Measurements from ENCODE around the gene ATP11B.
"Not testable (repeated sequence)": the region's sequence is repeated elsewhere in the genome, so short reads cannot be mapped to it uniquely, and the experiment has no call there.

ATP11B gene

DNA sequence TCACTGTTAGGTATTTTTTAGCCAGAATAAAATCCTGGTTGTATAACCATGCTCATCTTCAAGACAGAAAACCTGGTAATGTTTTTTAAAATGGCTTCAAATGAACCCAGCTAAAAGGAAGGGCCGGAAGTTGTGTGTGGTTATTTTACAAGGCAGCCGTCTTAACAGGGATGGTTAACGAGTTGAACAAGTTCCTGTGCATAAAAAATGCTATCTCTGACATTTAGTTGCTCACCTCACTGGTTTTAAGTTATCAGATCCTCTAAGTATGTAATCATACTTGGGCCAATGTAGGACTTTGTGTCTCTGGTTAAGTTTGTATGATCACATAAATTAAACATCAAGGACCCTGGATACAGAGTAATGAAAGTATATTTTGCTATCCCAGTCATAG is 2.1 kb downstream of the ATP11B start:
- DNase-seq (ENCODE audit: low spot score) = no peak

DNA sequence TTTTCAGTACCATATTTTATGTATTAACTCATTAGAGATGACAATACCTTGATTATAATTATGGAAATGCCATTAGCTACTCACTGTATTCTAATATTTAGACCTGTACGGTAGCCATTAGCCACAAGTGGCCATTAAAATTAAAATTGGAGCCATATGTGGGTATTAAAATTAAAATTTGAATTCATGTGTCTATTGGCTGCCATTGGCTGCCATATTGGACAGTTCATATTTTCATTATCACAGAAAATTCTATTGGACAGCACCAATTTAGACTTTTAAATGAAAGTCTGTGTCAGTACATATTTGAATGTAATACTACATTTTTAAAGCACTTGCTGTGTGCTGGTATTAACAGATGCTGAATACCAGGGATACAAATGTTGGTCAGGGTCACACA is 3.0 kb downstream of the ATP11B start:
- DNase-seq (ENCODE audit: low spot score) = no peak

DNA sequence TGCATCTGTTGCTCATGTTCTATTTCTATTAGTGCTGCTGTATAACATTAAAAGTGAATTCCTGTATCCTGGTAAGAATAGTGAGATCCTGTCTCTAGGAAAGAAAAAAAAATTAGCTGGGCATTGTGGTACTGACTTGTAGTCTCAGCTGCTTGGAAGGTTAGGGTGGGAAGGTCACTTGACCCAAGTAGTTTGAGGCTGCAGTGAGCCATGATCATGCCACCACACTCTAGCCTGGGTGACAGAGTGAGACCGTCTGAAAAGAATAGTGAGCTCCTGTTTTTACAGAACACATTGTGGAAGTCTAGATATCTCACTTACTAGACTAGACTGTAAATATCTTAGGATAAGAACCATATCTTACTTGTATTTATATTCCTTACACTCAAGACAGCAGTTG is 4.6 kb downstream of the ATP11B start:
- DNase-seq (ENCODE audit: low spot score) = no peak

DNA sequence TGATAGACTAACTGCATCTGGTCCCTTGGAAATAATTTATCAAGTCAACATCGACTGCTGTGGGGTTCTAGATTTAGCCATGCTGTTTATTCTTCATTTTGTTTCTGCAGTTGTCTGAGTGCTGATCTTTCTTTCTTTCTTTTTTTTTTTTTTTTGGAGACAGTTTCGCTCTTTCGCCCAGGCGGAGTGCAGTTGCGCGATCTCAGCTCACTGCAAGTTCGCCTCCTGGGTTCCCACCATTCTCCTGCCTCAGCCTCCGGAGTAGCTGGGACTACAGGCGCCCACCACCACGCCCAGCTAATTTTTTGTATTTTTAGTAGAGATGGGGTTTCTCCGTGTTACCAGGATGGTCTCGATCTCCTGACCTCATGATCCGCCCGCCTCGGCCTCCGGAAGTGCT is 5.8 kb downstream of the ATP11B start:
- not testable (repeated sequence) for DNase-seq (ENCODE audit: low spot score)

DNA sequence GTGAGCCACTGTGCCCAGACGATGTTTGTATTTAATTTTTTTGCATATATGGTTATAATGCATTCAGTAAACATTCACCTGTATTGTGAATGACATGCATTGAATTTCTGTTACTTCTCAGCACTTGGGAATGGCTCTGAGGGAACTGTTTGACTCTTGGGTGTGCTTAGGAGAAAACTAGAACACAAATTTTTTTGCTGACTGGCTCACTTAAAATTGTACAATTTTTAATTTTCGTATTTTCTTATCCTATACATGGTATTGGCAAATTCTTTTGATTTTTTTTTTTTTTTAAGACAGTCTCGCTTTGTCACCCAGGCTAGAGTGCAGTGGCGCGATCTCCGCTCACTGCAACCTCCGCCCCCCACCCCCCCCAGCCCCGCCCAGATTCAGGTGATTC is 7.2 kb downstream of the ATP11B start:
- DNase-seq (ENCODE audit: low spot score) = no peak

DNA sequence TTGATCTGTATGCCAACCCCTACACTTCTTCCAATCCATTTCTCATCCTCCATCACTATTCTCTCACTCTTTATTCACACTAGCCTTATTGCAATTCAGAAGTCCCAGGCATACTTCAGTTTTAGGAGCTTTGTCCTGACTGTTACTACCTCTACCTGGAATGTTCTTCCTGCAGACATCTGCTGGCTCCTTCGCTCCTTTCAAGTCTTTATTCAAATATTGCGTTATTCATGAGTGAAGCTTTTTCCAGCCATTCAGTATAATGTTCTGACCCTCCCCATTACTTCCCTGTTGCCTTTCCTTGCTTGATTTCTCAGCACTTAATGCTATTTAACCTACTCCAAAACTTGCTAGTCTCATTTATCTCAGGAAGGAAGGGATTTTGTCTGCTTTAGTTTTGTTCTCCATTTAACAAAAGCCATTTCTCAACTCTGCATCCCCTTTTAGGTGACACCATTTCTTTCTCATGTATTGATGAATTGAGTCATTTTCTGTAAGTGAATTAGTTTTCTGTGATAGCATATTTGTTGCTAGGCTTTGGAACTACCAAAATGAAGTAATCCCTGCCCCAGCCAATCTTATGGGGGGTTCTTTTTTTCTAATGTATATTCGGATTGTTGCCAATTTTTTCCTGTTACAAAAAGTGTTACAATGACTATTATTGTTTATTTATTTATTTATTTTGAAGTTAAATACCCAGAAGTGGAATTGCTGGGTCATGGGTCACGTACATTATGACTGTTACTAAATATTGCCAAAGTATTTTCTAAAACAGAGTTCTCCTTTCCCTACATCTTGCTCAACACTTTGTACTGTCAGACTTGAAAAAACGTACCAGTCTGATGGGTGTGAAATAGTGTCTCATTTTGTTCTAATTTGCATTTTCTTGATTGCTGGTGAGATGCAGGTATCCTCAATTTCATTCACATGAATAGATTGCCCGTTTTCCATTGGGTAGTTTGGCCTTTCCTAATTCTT is 9.4 kb downstream of the ATP11B start:
- DNase-seq (ENCODE audit: low spot score) = no peak

DNA sequence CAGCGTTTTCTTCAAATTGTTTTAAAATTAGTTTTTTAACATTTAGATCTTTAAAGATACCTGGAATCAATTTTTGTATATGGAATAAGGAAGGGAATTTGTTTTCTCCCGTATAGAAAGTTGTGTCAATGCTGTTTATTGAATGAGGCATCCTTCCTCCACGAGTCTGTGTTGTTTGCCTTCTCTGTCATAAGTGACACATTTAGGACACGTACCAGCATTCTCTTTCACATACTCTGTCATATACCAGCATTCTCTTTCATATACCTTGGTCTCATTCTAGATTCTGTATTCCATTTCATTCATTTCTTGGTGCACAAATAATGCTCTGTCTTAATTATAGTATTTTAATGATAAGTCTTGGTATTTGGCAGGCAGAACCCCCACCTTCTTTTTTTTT is 10.3 kb downstream of the ATP11B start:
- no peak for DNase-seq (ENCODE audit: low spot score)

DNA sequence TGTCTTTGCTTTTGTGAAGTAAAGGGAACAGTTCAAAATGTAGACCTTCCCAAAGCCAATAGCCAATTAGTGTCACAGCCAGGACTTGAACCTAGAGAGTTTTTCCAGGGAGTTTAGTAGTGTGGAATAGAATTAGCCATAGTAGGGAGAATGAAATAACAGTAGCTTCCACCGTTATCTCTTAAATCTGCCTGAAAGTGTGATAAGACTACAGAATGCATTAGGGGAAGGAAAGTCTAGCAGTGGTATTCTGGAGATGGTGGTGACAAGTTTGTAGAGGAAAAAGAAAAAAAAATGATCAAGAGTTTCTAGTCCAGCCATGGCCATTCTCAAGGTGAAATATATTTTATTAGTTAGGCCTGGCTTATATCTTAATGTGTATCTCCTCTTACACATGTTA is 13.8 kb downstream of the ATP11B start:
- DNase-seq (ENCODE audit: low spot score) = no peak

DNA sequence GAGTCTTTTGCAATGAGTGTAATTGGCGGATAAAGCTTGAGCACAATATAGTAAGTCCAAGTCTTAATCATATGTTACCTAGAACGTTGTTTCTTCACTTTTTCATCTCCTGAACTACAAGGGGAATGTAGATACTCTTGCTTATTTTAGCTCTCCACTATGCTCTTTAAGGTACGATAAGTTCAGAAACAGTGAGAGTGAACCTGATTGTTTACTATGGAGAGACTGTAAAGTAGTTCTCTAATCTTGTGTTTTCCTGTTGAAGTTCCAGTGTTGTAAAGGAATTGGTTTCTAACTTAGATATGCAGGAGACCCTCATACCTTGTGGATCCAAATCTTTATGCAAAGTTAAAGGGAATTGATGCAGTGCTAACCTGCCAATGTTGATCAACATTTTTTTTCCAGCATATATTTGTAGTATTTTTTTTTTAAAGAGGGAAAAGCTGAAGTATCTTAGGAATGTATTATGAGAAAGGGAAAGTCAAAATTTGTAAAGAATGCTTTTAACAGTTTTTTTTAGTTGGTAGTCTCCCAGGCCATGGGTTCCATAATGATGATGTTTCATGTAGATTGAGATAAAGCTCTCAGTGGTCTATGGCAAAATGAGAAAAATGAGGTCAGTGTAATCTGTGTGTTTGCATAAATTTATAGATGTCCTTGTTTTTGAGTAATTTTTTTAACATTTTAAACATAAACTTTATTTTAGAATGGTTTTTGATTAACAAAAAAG is 14.9 kb downstream of the ATP11B start:
- DNase-seq (ENCODE audit: low spot score) = peak; percentile 42

DNA sequence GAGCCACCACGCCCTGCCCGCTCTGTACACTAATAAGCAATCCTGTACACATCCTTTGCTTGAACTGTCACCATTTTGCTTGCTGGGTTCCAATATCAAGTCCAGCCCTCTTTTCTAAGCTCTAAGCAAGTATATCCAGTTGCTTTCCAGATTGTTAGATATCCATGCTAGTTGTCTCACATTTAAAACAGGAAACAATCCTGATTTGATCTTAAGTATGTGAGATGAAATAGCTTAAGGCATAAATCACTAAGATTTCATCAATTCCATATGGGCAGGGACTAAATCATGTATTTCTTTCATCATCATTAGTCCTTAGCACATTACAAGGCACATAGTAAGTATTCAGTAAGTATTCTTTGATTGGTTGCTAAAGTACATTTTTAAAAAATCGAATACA is 16.2 kb downstream of the ATP11B start:
- no peak for DNase-seq (ENCODE audit: low spot score)

DNA sequence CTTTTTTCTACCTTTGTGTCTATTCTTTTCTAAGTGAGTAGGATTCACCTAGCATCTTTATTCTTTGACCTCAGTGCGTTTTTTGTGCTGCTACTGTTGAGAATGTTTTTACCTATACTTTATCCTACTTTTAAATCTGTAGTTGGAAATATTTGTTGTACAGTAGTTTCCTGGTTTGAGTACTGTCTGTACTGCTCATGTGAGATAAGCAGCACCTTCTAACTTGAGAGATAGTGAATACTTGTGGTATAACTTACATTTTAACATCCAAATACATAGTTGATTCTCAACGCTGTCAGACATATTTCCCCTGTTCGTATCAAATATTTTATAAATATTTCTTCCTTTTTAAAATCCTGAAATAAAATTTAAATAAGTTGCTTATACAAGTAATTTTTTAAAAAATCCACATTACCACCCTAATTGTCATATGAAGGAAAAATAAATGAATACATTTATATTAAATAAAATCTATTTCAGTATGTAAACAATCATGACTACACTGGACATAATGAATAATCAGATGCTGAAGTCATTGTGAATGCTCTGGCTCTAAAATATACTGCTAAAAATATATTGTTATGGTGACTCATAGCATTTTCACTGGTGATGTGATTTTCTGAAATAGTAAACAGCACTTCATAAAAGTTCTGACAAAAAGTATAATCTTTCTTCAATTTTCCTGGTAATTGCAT is 17.4 kb downstream of the ATP11B start:
- DNase-seq (ENCODE audit: low spot score) = no peak

DNA sequence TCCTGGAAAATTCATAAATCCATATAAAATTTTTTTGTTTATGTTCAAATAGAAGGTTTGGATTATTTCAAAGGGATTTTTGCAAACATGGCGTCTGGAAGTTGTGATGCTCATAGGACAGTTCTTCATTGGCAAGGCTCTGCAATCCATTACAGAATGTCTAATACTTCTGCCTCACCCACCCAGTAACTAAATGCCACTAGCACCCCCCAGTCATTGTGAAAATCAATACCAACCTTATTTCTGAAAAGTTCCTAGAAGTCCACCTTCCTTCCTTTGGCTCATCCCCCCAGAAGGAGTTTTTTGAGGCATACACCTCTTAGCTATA is 17.9 kb downstream of the ATP11B start:
- no peak for DNase-seq (ENCODE audit: low spot score)

DNA sequence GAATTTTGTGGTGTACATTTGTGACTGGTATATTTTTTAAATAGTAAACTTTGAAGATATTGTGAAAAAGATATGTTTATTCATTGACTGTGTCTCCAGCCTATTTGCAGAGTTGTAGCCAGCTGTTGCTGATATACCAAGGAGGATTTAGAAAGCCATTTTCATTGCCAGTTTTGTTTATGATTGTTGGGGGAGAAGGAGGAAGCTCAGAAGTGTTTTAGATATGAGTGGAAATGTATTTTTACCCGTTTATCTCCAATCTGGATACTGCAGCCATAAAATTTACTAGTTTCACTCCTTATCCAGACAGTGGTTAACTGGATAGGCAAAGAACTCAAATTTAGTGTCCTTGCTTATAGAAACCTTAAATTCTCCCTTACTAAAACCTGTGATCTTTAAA is 18.8 kb downstream of the ATP11B start:
- no peak for DNase-seq (ENCODE audit: low spot score)

DNA sequence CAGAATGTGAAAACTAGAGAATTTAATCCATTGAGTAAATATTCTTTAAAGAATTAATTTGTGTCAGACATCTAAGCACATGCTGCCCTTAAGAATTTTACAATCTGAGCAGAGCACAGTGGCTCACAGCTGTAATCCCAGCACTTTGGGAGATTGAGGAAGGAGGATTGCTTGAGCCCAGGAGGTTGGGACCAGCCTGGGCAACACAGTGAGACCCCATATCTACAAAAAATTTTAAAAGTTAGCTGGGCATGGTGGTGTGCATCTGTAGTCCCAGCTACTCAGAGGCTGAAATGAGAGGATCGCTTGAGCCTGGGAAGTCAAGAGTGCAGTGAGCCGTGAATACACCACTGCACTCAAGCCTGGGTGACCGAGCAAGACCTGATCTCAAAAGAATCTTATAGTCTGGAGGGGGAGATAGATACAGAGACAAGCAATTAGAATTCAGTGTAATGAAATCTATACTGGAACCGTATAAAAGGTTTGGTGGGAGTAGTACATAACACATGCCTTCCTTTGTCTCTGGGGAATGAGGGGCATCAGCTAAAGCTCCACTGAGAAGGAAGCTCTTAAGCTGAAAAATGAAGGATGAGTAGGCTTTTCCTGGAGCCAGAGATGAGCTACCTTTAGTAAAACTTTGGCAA is 21.2 kb downstream of the ATP11B start:
- no peak for DNase-seq (ENCODE audit: low spot score)

DNA sequence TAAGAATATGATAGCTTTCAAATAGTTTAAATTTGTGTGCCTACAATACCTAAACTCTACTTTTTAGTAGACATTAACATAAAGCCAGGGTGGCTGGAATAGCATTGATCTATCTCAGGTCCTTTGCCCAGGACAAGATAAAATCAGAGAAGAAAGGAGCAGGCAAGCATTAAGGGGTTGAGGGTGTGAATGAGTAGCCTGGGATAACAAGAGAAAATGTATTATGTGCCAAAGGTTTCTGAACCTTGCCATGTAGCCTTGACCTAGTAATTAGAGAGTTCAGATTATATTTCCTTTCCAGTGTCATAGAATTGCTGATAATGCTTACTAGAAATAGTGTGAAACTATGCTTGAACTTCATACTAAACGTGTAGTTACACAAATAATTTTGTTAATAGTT is 22.9 kb downstream of the ATP11B start:
- no peak for DNase-seq (ENCODE audit: low spot score)

DNA sequence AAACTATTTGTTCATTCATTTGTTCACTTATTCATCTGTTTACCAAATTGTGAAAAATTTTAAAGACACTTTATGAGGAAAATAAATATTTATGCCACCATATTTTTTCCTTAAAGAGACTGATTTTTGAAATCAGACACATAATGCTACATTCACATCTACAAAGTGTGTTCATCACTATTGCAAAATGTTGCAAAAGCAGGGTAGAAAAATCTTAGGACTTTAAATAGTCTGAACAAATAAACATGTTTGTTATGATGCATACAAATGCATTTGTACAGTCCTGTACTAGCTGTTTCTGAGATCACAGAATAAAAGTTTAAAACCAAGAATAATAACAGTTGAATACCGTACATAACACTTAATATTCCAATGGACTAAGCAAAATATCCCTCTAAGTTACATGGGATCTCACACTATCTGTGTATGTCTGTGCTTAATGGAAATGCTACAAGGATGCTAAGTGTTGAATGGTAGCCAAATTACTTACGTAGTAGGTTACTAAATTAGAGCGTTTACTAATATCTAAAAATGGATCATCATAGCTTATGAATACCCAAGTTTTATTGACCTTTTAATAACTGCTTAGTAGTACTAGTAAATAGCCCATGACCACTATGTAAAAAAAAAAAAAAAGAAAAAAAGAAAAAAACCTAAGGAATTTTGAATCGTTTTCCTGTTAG is 25.1 kb downstream of the ATP11B start:
- DNase-seq (ENCODE audit: low spot score) = no peak

DNA sequence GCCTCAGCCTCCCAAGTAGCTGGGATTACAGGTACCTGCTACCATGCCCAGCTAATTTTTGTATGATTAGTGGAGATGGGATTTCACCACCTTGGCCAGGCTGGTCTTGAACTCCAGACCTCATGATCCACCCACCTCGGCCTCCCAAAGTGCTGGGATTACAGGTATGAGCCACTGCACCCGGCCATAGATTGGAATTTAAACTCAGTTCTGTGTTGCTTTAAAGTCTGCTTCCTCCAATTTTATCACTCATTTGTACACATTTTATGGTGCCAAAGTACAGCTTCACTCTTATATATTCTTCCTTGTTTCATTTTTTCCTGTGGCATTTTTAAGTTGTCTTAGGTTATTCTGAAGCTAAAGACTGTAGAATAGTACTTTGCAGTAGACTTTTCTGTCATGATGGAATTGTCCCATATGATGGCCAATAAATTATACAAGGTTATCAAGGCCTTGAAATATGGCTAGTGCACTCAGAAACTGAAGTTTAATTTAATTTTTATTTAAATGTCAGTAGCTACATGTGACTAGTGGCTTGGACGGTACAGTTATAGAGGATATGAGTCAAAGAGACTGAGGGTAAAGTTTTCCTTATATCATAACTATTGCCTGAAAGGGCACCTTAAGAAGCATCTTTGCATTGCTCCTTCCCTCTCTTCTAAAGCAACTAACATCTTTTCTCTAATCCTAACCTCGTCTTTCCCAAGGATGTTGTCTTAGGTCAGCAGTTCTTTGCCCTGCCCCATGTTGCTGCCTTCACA is 28.1 kb downstream of the ATP11B start:
- no peak for DNase-seq (ENCODE audit: low spot score)

DNA sequence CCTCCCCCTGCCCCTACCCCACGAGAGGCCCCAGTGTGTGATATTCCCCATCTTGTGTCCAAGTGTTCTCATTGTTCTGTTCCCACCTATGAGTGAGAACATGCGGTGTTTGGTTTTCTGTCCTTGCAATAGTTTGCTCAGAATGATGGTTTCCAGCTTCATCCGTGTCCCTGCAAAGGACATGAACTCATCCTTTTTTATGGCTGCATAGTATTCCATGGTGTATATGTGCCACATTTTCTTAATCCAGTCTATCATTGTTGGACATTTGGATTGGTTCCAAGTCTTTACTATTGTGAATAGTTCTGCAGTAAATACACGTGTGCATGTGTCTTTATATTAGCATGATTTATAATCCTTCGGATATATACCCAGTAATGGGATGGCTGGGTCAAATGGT is 29.0 kb downstream of the ATP11B start:
- DNase-seq (ENCODE audit: low spot score) = not testable (repeated sequence)

DNA sequence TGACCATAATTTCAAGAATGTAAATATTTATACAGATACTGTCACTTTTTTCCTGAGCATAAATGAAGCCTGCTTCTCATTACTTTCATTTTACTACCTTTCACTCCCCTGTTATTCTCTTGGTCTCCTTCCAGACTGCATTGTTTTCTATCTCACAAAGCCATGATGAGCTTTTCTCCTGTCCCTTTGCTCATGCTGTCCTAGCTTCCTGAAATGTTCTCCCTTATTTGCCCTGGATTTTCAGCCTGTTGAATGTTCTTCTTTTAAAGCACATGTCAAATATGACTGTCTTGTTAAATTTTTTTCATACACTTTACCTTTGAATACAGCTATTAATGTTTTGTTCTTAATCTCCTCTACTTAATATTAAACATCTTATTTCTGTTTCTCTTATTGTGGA is 31.7 kb downstream of the ATP11B start:
- no peak for DNase-seq (ENCODE audit: low spot score)

DNA sequence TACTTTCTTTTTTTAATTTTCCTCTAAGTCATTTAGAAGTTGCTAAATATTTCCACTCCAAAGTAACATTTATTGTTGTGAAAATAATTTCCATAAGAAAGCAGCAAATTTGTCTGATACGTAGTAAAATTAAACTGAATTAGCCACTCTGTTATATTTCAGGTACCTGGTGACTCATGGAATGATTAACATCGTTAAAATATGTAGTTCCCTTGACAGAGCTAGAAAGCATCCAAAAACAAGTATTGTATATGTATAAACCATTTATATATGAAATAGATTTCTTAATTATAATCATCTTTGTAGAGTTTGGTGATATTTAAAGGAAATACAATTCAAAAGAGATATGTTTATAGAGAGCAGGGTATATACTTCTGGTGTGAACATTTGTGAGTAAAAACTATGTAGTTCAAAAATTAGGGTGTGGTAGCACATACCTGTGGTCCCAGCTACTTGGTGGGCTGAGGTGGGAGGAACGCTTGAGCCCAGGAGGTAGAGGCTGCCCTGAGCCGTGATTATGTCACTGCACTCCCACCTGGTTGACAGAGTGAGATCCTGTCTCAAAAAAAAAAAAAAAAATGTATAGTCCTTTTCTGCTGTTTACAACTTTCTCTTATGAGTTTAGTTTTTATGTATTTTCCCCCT is 36.6 kb downstream of the ATP11B start:
- DNase-seq (ENCODE audit: low spot score) = no peak

All from GM03348 (cell line).